RWPE1 (cell line): Measurements from ENCODE around the gene GPR179.

Experiments
- CTCF ChIA-PET: fragments of 350-600 bp; sonication (Branson Sonifier 250); formaldehyde crosslinking; extraction: SDS; loops from one replicate; lab custom pipeline; 2021; lab: Yijun Ruan, JAX
- POLR2A ChIA-PET: fragments of 400-600 bp; formaldehyde crosslinking; extraction: SDS; loops from one replicate; lab custom pipeline; 2020; ENCODE audit warnings: antibody characterized with exemption; ENCODE audit not compliant: low non-redundant PET; lab: Yijun Ruan, JAX
- DNase-seq: peaks from one replicate; pipeline ENCODE4 v3.0.0; 2012; ENCODE audit warnings: low spot score
- H3K27ac ChIP-seq: fragments of 450-650 bp; 2 replicates; pipeline ENCODE4 v1.5.1; 2017
- TF ChIP-seq, protein P1 (sequence below): fragments of 450-650 bp; conservative IDR thresholded peaks from 2 replicates; pipeline ENCODE4 v1.5.1; 2017; ENCODE audit warnings: low read depth, mild to moderate bottlenecking

Gene GPR179

DNA sequence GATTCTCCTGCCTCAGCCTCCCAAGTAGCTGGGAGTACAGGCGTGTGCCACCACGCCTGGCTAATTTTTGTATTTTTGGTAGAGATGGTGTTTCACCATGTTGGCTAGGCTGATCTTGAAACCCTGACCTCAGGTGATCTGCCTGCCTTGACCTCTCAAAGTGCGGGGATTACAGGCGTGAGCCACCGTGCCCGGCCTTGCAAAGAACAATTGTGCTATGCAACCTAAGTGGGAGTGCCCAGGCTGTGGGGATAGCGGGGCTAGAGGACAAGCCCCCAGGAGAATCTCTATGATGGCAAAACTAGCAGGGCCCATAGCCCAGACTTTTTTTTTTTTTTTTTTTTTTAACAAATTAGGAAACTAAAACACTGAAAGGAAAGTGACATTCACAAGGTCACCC lies 2.0 kb upstream of the GPR179 start:
- ChIA-PET POLR2A (no interaction called here), CTCF (interaction anchor here (0.6 kb wide), 1 partner anchor 258 kb away, joined by 3 read pairs; no protein-coding TSS in a partner anchor)
- TF ChIP-seq, protein P1, sequence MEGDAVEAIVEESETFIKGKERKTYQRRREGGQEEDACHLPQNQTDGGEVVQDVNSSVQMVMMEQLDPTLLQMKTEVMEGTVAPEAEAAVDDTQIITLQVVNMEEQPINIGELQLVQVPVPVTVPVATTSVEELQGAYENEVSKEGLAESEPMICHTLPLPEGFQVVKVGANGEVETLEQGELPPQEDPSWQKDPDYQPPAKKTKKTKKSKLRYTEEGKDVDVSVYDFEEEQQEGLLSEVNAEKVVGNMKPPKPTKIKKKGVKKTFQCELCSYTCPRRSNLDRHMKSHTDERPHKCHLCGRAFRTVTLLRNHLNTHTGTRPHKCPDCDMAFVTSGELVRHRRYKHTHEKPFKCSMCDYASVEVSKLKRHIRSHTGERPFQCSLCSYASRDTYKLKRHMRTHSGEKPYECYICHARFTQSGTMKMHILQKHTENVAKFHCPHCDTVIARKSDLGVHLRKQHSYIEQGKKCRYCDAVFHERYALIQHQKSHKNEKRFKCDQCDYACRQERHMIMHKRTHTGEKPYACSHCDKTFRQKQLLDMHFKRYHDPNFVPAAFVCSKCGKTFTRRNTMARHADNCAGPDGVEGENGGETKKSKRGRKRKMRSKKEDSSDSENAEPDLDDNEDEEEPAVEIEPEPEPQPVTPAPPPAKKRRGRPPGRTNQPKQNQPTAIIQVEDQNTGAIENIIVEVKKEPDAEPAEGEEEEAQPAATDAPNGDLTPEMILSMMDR, result no peak
- no peak for DNase-seq
- H3K27ac ChIP-seq, result no peak overlapping the region

DNA sequence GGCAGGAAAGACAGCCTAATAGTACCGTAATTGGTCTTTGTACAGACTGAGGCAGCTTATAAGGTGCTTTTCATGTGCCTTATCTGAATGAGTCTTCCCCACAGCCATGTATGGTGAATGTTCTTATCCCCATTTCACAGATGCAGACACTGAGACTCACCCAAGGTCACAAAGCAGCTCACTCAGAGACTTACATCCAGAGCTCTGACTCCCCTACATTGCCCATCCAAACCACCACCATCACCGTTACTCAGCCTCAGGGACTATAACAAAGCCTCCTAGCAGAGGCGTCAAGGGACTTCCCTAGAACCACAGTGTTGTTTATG lies 627 bp upstream of the GPR179 start:
- POLR2A ChIA-PET, result no interaction called here
- TF ChIP-seq, protein P1, result no peak
- CTCF ChIA-PET, result interaction anchor here (0.6 kb wide), 1 partner anchor 70 kb away, joined by 3 read pairs; no protein-coding TSS in a partner anchor
- no peak for DNase-seq
- no peak overlapping the region for H3K27ac ChIP-seq

DNA sequence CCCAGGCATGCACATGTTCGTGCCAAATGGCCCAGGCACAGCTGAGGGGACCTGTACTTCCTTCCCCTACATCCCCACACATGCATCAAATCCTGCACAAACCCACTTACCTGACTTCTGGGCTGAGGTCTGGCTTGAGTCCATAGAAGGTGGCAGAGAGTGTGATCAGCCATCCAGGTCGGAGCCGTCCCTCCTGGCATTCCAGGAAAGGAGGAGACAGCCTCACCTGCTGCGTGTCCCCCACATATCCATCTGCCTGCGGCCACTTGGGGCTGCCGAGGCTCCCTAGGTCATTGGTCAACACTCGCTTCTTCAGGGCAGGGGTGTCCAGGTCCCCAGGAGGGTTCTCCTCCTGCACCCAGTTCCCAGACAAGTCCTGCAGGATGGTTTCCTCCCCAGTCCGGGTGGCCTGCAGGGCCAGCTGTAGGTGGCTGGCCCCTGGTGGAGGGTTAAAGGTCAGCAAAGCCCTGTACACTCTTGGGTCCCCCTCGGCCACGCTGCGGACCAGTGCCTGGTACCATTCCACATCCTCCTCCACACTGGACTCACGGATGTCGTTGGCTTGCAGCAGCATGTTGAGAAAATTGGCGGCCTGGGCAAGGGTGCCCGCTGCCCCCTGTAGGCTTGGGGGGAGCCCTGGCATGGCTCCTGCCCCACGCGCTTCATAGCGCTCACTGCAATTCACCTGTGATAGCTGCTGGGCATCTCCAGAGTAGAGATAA lies 709 bp downstream of the GPR179 start:
- DNase-seq, result no peak
- POLR2A ChIA-PET, result no interaction called here

DNA sequence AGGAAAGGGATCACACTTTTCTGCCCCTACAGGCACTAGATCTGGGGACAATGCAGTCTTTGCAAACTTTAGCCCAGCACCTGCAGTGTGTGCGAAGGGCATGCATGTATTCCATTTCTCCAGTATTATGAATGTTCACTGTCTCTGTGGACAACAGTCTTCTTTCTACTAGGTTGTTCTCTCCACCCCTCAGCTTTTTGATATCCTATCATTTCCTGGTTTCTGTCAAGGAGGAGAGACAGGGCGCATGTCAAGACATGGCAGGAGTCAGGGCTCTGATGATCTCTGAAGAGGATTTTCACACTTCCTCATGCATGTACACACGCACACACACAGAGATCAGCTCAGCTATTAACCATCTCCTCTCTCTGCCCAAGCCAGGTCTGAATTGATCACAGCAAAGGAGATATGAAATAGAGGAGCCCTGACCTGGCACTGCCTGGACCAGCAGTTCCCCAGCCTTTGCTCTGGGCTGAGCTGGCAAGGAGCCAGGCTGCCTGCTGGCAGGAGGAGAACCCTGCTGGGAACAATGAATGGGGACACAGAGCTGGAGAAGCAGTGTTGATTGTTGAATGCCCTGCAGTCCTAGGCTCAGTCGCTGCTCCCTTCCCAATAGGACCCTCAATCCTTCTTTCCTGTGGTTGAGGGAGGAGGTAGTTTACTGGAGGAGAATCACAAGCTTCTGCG lies 2.6 kb downstream of the GPR179 start:
- no peak for DNase-seq
- ChIA-PET POLR2A (interaction anchor here (1.0 kb wide), 1 partner anchor 17 kb away, joined by 3 read pairs; no protein-coding TSS in a partner anchor), CTCF (interaction anchor here (2.0 kb wide), 1 partner anchor 73 kb away, joined by 8 read pairs; no protein-coding TSS in a partner anchor)
- no peak overlapping the region for H3K27ac ChIP-seq
- TF ChIP-seq, protein P1, result no peak

More for the DNA sequence above, 709 bp downstream of the GPR179 start:
- TF ChIP-seq, protein P1, result no peak
- H3K27ac ChIP-seq, result no peak overlapping the region
- CTCF ChIA-PET, result interaction anchor here (2.0 kb wide), 1 partner anchor 71 kb away, joined by 8 read pairs; no protein-coding TSS in a partner anchor

DNA sequence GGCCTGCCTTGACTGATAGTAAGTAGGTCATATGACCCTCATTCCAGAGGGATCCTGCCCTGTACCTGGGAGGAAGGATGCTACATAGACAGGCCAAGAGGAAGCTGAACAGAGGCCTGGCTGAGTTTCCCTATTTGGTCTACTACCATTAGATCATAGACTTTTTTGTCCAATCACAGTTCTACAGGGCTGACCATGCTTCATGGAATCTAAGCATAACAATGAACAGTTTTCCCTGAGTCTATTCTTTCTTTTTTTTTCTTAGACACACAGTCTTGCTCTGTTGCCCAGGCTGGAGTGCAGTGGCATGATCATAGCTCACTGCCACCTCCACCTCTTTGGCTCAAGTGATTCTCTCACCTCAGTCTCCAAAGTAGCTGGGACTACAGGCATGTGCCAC lies 3.9 kb downstream of the GPR179 start:
- TF ChIP-seq, protein P1, result no peak
- POLR2A ChIA-PET, result no interaction called here
- no peak overlapping the region for H3K27ac ChIP-seq
- CTCF ChIA-PET, result interaction anchor here (0.9 kb wide), 1 partner anchor 9 kb away, joined by 4 read pairs; no protein-coding TSS in a partner anchor
- DNase-seq, result no peak

DNA sequence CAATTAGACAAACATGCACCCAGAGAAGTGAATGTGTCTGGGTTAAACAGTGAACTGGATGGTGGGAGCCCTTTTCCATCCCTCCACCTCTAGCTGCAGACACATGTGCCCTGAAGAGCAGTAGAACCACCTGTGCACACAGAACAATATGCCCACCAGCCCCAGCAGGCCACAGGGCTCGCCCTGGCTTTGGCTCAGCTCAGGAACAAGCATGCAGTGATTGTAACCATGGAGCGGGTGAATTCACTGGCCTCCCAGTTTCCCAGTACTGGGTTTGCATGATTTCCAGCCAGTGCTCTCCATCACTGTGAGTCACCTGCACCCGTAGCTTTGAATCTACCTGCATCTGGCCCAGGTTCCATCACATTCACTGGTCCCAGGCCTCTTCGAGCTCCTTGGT lies 5.2 kb downstream of the GPR179 start:
- no peak for DNase-seq
- CTCF ChIA-PET, result interaction anchor here (0.6 to 1.5 kb wide), 2 partner anchors 11 to 1252 kb away, joined by 4 read pairs; no protein-coding TSS in a partner anchor
- POLR2A ChIA-PET, result no interaction called here
- TF ChIP-seq, protein P1, result no peak
- no peak overlapping the region for H3K27ac ChIP-seq
